Keratinocyte (primary cell): ENCODE data around the gene PCDHGC4.

ENCODE experiments used
- CTCF ChIP-seq, 3 experiments: IDR thresholded peaks in 1 of 3; conservative IDR thresholded peaks in 1 of 3; optimal IDR thresholded peaks in 1 of 3; 2 replicates in 2 of 3; 3 replicates in 1 of 3; pipeline versions ENCODE3 to v1.5.1; 2011; ENCODE audit warnings: low read length in 3 of 3, mild to moderate bottlenecking in 3 of 3, moderate library complexity in 2 of 3, control low read depth in 1 of 3, inconsistent platforms in 1 of 3; ENCODE audit not compliant: insufficient read depth in 2 of 3; ENCODE audit errors: extremely low read depth in 1 of 3
- EZH2 ChIP-seq: IDR thresholded peaks from one replicate; pipeline ENCODE4 v1.6.1; 2012; ENCODE audit warnings: inconsistent platforms, mild to moderate bottlenecking, low read length, moderate library complexity

DNA sequence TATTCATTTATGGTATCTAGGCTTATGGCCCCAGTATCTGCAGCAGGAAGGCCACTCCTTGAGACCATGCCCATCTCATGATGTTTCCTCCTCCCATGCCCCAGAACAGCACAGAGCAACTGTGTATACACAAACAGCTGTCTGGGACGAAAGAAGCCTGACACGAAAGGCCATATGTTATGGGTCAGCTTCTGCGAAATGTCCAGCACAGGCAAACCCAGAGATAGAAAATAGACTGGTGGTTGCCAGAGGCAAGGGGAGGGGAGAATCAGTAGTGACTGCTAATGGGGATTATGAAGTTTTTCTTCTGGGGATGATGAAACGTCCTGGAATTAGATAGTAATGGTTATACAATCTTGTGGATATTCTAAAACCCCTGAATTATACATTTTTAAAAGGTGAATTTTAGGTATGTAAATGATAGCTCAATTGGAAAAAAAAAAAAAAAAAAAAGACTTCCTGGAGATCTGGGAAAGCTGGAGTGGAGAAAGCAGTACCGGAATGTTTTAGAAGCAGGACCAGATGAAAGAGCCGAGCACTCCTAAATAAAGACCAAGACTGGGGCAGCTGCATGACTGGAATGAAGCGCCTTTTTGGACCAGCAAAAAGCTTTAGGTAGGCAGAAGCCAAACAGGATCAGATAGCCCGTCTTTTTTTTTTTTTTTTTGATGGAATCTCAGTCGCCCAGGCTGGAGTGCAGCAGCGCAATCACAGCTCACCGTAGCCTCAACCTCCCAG is 33.2 kb downstream of the PCDHGC4 start:
- TF ChIP-seq CTCF (optimal IDR thresholded peaks at IDR 0.05 in 1 of 3, IDR thresholded peaks at IDR 0.05 in 1 of 3, conservative IDR thresholded peaks at IDR 0.05 in 1 of 3; ENCODE audit: extremely low read depth in 1 of 3, insufficient read depth in 2 of 3, low read length in 3 of 3) = no peak
- no peak for TF ChIP-seq EZH2
